Esophagus squamous epithelium (tissue), 5 donors: ENCODE measurements around the gene HMGCS1. TPM values are rescaled to one million over a fixed set of nuclear protein-coding genes. Genes with fewer than 3 reads are reported as not detected.
A peak's percentile ranks its signal among the peaks of the same experiment; 100 is the strongest.

Experiments
- DNase-seq: peaks from one replicate; lab custom pipeline; 2025; lab: John Stamatoyannopoulos, UW
- H3K27ac ChIP-seq, 4 donors: fragments of 200-600 bp; sonication (generic); one replicate each; pipeline ENCODE4 v1.5.1; 2016 to 2019; ENCODE audit warnings: mild to moderate bottlenecking in 1 of 4
- H3K27me3 ChIP-seq, 4 donors: fragments of 200-600 bp; sonication (generic); 1 replicate in 3 of 4; 2 replicates in 1 of 4; pipeline versions ENCODE4 v1.5.1 to v1.6.0; 2017 to 2021; ENCODE audit warnings: antibody characterized with exemption in 1 of 4
- H3K36me3 ChIP-seq, 3 donors: fragments of 200-600 bp; sonication (generic); one replicate each; pipeline ENCODE4 v1.5.1; 2016 to 2019
- H3K4me1 ChIP-seq, 3 donors: fragments of 200-600 bp; sonication (generic); one replicate each; pipeline ENCODE4 v1.5.1; 2017 to 2019
- H3K4me3 ChIP-seq, 4 donors: fragments of 200-600 bp; sonication (generic); 1 replicate in 3 of 4; 2 replicates in 1 of 4; pipeline ENCODE4 v1.5.1; 2016 to 2019; ENCODE audit warnings: mild to moderate bottlenecking in 2 of 4, moderate library complexity in 1 of 4
- H3K9me3 ChIP-seq, 3 donors: fragments of 200-600 bp; sonication (generic); one replicate each; pipeline ENCODE4 v1.5.1; 2016 to 2019
- POLR2A ChIP-seq, 4 donors: fragments of 450-650 bp; IDR thresholded peaks; one replicate each; pipeline ENCODE4 v1.6.1; 2017; ENCODE audit warnings: antibody characterized with exemption in 4 of 4, mild to moderate bottlenecking in 4 of 4, moderate library complexity in 3 of 4
- WGBS, 2 donors: methylation state at CpG; one replicate each; pipeline ENCODE4 v1.1.5; 2018; 5-methylcytosine and 5-hydroxymethylcytosine counted together
- intact Hi-C: fragments of 100-400 bp; cut with DNase I; formaldehyde crosslinking; loops from one replicate; pipeline ENCODE4 v1.15.0; 2022
- total RNA-seq, 4 donors: library from RNA; depleted of rRNA; stranded (reverse); fragments of >200 nt; gene quantifications; one replicate each; pipeline ENCODE4 v1.1.0, GENCODE V29; 2016
- TF ChIP-seq, protein P1 (sequence below), 6 experiments: fragments of 450-650 bp in 4 of 6; fragments of 200-600 bp in 2 of 6; sonication (generic) in 2 of 6; IDR thresholded peaks; one replicate each; pipeline ENCODE4 v1.5.1; 2016 to 2019; ENCODE audit warnings: antibody characterized with exemption in 6 of 6, mild to moderate bottlenecking in 4 of 6, moderate library complexity in 4 of 6
- donor health status: DM: yes; HTN: yes; CAD: no.

The HMGCS1 gene
- 100 to 1,000 TPM in 3 of 4 donors, 10 to 100 TPM in 1; 86.6 to 278 (median 148) TPM for total RNA-seq

DNA sequence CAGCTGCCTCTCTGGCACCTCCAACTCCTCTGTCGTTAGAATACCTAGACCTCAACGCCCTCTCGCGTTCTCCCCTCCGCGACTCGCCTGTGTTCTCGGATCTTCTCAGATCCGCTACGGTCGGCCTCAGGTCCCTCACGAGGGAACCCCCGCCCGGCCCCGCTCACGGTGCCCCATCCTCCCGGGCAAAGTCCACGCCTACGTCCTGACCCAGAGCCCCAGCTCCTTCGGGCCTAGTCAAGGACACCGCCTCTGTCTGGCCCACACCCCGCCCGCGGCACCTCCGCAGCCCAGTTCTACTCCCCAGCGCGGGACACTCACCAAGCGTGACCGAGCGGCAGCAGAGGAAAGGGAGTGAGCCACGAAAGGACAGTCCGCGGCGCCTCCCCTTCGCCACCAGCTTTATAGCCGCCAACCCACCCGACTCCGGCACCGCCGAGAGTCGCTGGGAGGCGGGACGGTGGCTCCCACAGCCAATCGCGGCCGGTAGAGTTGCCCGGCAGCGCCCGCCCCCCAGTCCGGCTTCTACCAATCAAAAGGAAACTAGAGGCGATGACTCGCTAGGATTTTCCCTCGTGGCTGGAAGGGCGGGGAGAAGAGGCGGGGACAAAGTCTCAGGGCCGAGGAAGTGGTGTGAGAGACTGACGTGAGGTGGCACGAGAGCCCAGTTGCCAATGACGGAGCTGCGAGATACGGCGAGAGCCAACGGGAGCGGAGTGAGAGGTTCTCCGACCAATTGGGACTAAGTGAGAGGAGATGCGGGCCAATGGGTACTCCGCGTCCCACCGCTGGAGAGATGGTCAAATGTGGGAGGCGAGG lies at the start of gene HMGCS1:
Gene HMGCS1 (minus strand): TSS at position 378 of the 819 bp plus-strand sequence. CDS start 14,447 bp downstream, outside the sequence.
- peak in 3 of 4 donors; percentile 92 to 99 (median 97) for TF ChIP-seq POLR2A (IDR thresholded peaks at IDR 0.05)
- TF ChIP-seq, protein P1, sequence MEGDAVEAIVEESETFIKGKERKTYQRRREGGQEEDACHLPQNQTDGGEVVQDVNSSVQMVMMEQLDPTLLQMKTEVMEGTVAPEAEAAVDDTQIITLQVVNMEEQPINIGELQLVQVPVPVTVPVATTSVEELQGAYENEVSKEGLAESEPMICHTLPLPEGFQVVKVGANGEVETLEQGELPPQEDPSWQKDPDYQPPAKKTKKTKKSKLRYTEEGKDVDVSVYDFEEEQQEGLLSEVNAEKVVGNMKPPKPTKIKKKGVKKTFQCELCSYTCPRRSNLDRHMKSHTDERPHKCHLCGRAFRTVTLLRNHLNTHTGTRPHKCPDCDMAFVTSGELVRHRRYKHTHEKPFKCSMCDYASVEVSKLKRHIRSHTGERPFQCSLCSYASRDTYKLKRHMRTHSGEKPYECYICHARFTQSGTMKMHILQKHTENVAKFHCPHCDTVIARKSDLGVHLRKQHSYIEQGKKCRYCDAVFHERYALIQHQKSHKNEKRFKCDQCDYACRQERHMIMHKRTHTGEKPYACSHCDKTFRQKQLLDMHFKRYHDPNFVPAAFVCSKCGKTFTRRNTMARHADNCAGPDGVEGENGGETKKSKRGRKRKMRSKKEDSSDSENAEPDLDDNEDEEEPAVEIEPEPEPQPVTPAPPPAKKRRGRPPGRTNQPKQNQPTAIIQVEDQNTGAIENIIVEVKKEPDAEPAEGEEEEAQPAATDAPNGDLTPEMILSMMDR (IDR thresholded peaks at IDR 0.05): peak in 1 of 6 experiments; percentile 15

GRCh38 chr5:43358726-43359125 lies 45.5 kb upstream of the HMGCS1 start:
- TF ChIP-seq POLR2A (IDR thresholded peaks at IDR 0.05): no peak
- TF ChIP-seq, protein P1 (IDR thresholded peaks at IDR 0.05): no peak
- Histone ChIP-seq H3K9me3 (peaks cover 0 to 10% (median 7%) of the 10 kb centered on the region in 3 donors), H3K36me3 (no peaks in the 10 kb centered on the region), H3K4me1 (peaks cover 0 to 68% (median 13%) of the 10 kb centered on the region in 3 donors), H3K27ac (peak overlapping the region in 1 of 4 donors; percentile 77), H3K4me3 (no peak overlapping the region), H3K27me3 (no peaks in the 10 kb centered on the region)
- intact Hi-C loops: no loop called here
- no peak for DNase-seq

More for the DNA sequence above, at the start of gene HMGCS1:
- intact Hi-C loops: no loop called here
- H3K27me3 ChIP-seq: no peaks in the 10 kb centered on the region
- no peaks in the 10 kb centered on the region for H3K9me3 ChIP-seq
- peak within 1 kb of the TSS; percentile 94 to 98 (median 97) for H3K27ac ChIP-seq
- H3K4me3 ChIP-seq: peak within 1 kb of the TSS; percentile 84 to 93 (median 90)
- no peaks in the 10 kb centered on the region for H3K36me3 ChIP-seq
- peak; percentile 94 for DNase-seq
- 0% methylated on average over 33 to 50 of the region's 70 CpGs for WGBS, 2 donors
- peaks cover 9 to 63% (median 22%) of the 10 kb centered on the region in 3 donors for H3K4me1 ChIP-seq

DNA sequence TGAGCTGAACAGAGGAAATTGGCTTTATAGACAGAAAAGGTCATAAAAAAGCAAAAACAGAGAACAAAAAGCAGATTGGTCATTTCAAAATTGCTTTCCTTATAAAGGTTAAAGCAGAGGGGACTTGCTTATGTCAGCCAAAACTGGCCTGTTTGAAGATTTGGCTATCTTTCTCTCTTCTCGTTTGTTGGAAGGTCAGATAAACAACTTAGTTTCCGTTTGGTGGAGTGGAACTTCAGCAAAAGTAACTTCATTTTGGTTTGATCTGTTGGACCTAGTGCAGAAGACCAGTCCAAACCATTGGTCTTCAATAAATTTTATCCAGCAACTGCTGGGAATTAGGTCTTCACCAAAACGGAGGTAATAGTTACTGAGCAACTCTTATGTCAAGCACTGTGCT lies 45.1 kb upstream of the HMGCS1 start:
- intact Hi-C loops: no loop called here
- TF ChIP-seq, protein P1 (IDR thresholded peaks at IDR 0.05): no peak
- TF ChIP-seq POLR2A (IDR thresholded peaks at IDR 0.05): no peak
- Histone ChIP-seq H3K27ac (peak overlapping the region in 3 of 4 donors; percentile 40 to 77 (median 41)), H3K9me3 (peaks cover 0 to 10% (median 7%) of the 10 kb centered on the region in 3 donors), H3K4me3 (no peak overlapping the region), H3K36me3 (no peaks in the 10 kb centered on the region), H3K27me3 (no peaks in the 10 kb centered on the region), H3K4me1 (peaks cover 0 to 68% (median 9%) of the 10 kb centered on the region in 3 donors)
- 40 to 64% methylated on average over 3 of the region's 3 CpGs for WGBS, 2 donors
- DNase-seq: no peak

- 60 to 81% methylated on average over 3 of the region's 3 CpGs for WGBS, 2 donors
- TF ChIP-seq POLR2A (IDR thresholded peaks at IDR 0.05): no peak
- TF ChIP-seq, protein P1 (IDR thresholded peaks at IDR 0.05): no peak
- Histone ChIP-seq H3K4me3 (no peak overlapping the region), H3K36me3 (no peaks in the 10 kb centered on the region), H3K27me3 (no peaks in the 10 kb centered on the region), H3K9me3 (peaks cover 0 to 10% (median 7%) of the 10 kb centered on the region in 3 donors), H3K27ac (peak overlapping the region in 3 of 4 donors; percentile 40 to 77 (median 41)), H3K4me1 (peaks cover 0 to 66% (median 6%) of the 10 kb centered on the region in 3 donors)
- intact Hi-C loops: no loop called here
- DNase-seq: no peak
These were observed 44.7 kb upstream of the HMGCS1 start for GRCh38 chr5:43357878-43358281.

- intact Hi-C loops: no loop called here
- Histone ChIP-seq H3K27ac (peak overlapping the region; percentile 16 to 77 (median 40)), H3K4me1 (peaks cover 0 to 59% (median 6%) of the 10 kb centered on the region in 3 donors), H3K27me3 (no peaks in the 10 kb centered on the region), H3K4me3 (no peak overlapping the region), H3K36me3 (no peaks in the 10 kb centered on the region), H3K9me3 (peaks cover 0 to 10% (median 7%) of the 10 kb centered on the region in 3 donors)
- TF ChIP-seq POLR2A (IDR thresholded peaks at IDR 0.05): no peak
- TF ChIP-seq, protein P1 (IDR thresholded peaks at IDR 0.05): no peak
- DNase-seq: no peak
- WGBS, 2 donors: 39 to 48% methylated on average over 2 of the region's 2 CpGs
These were observed 43.9 kb upstream of the HMGCS1 start for GRCh38 chr5:43357067-43357466.
